H1 (cell line): Measurements from ENCODE around the gene KLHL8. TPM values are rescaled to one million over a fixed set of nuclear protein-coding genes. Genes with fewer than 3 reads are reported as not detected.

Experiments used
- CTCF ChIA-PET: fragments of 300-600 bp; sonication (Branson Sonifier 250); formaldehyde crosslinking; loops from one replicate; lab custom pipeline; 2021; ENCODE audit not compliant: partially characterized antibody; lab: Charles Lee
- POLR2A ChIA-PET: fragments of 300-600 bp; sonication (Branson Sonifier 250); formaldehyde crosslinking; loops from one replicate; lab custom pipeline; 2021; ENCODE audit warnings: inconsistent platforms; ENCODE audit not compliant: partially characterized antibody; lab: Charles Lee
- DNase-seq, 2 experiments: peaks; one replicate each; pipeline versions ENCODE4 v3.0.0 to v3.0.0-alpha.2; 2010 to 2022; ENCODE audit warnings: low spot score in 2 of 2, low read depth in 1 of 2, mixed read lengths in 1 of 2
- FAIRE-seq: peaks from 2 replicates; lab custom pipeline; 2011; peaks lifted over from hg19 to GRCh38; lab: Jason Lieb, UNC
- H2AFZ ChIP-seq: 2 replicates; pipeline ENCODE4 v1.8.1; 2012; ENCODE audit warnings: low read length, inconsistent platforms
- H2AK5ac ChIP-seq: 2 replicates; pipeline ENCODE4 v1.6.1; 2013; ENCODE audit warnings: low read depth, low read length
- H2BK120ac ChIP-seq: replicated peaks from 2 replicates; pipeline ENCODE3; 2013; ENCODE audit warnings: low read depth, low read length, inconsistent platforms
- H2BK12ac ChIP-seq: 2 replicates; pipeline ENCODE4 v1.6.1; 2013; ENCODE audit warnings: low read depth, low read length
- H2BK15ac ChIP-seq: 2 replicates; pipeline ENCODE4 v1.6.1; 2013; ENCODE audit warnings: low read length
- H2BK20ac ChIP-seq: 2 replicates; pipeline ENCODE4 v1.6.1; 2013; ENCODE audit warnings: low read length
- H2BK5ac ChIP-seq: 2 replicates; pipeline ENCODE4 v1.6.1; 2013; ENCODE audit warnings: low read depth, low read length
- H3K14ac ChIP-seq: 2 replicates; pipeline ENCODE4 v1.6.1; 2013; ENCODE audit warnings: inconsistent platforms; ENCODE audit not compliant: insufficient read length
- H3K18ac ChIP-seq: 2 replicates; pipeline ENCODE4 v1.6.1; 2013; ENCODE audit warnings: low read length; ENCODE audit errors: extremely low read depth
- H3K23ac ChIP-seq: 2 replicates; pipeline ENCODE4 v1.6.1; 2013; ENCODE audit warnings: inconsistent platforms; ENCODE audit not compliant: insufficient read length
- H3K23me2 ChIP-seq: 2 replicates; pipeline ENCODE4 v1.6.1; 2013; ENCODE audit warnings: low read depth, low read length
- H3K27ac ChIP-seq: 2 replicates; pipeline ENCODE4 v1.6.1; 2011; ENCODE audit warnings: low read depth, low read length, inconsistent platforms
- H3K27me3 ChIP-seq, 4 experiments: replicated peaks in 1 of 4; 1 replicate in 1 of 4; 2 replicates in 3 of 4; pipeline versions ENCODE4 v1.6.1 to v1.8.1; 2011 to 2013; ENCODE audit warnings: low read length in 3 of 4, mild to moderate bottlenecking in 3 of 4, inconsistent platforms in 2 of 4, mixed read lengths in 2 of 4, moderate library complexity in 1 of 4; ENCODE audit not compliant: control insufficient read depth in 3 of 4, insufficient read depth in 3 of 4; ENCODE audit errors: extremely low read depth in 1 of 4
- H3K36me3 ChIP-seq, 4 experiments: 2 replicates each; pipeline versions ENCODE4 v1.6.1 to v1.8.1; 2011 to 2013; ENCODE audit warnings: mild to moderate bottlenecking in 4 of 4, low read length in 3 of 4, moderate library complexity in 2 of 4, control low read depth in 1 of 4, inconsistent platforms in 1 of 4; ENCODE audit not compliant: insufficient read depth in 4 of 4, control insufficient read depth in 2 of 4
- H3K4ac ChIP-seq: replicated peaks from 2 replicates; pipeline ENCODE3; 2013; ENCODE audit warnings: low read length, low read depth, mixed read lengths, inconsistent platforms; ENCODE audit not compliant: insufficient read length
- H3K4me1 ChIP-seq, 4 experiments: replicated peaks in 1 of 4; 1 replicate in 1 of 4; 2 replicates in 3 of 4; pipeline versions ENCODE4 v1.6.1 to v1.8.1; 2011 to 2013; ENCODE audit warnings: low read length in 3 of 4, inconsistent platforms in 2 of 4, mixed read lengths in 1 of 4; ENCODE audit not compliant: insufficient read depth in 4 of 4, control insufficient read depth in 3 of 4
- H3K4me2 ChIP-seq, 2 experiments: 2 replicates each; pipeline versions ENCODE4 v1.6.1 to v1.8.1; 2011 to 2013; ENCODE audit warnings: low read depth in 2 of 2, low read length in 2 of 2, control low read depth in 1 of 2, inconsistent platforms in 1 of 2, mild to moderate bottlenecking in 1 of 2; ENCODE audit not compliant: insufficient read depth in 1 of 2
- H3K4me3 ChIP-seq, 4 experiments: fragments of 200-600, 300-600 bp in 1 of 4; sonication (generic), shearing (Covaris generic), sonication (Bioruptor Twin) in 1 of 4; 2 replicates each; pipeline versions ENCODE4 v1.5.1 to v1.8.1; 2011 to 2016; ENCODE audit warnings: low read length in 4 of 4, low read depth in 3 of 4, control low read depth in 2 of 4, inconsistent platforms in 2 of 4, mild to moderate bottlenecking in 2 of 4, mixed read lengths in 1 of 4, moderate library complexity in 1 of 4; ENCODE audit not compliant: insufficient read depth in 2 of 4; ENCODE audit errors: extremely low read depth in 1 of 4
- H3K56ac ChIP-seq: replicated peaks from 2 replicates; pipeline ENCODE3; 2013; ENCODE audit warnings: low read depth, mild to moderate bottlenecking, mixed read lengths, low read length, inconsistent platforms; ENCODE audit not compliant: insufficient read length
- H3K79me1 ChIP-seq: 2 replicates; pipeline ENCODE4 v1.6.1; 2013; ENCODE audit warnings: low read depth, low read length, control low read depth
- H3K79me2 ChIP-seq, 2 experiments: 2 replicates each; pipeline versions ENCODE4 v1.6.1 to v1.8.1; 2012 to 2013; ENCODE audit warnings: low read length in 2 of 2, mild to moderate bottlenecking in 2 of 2, inconsistent platforms in 1 of 2; ENCODE audit not compliant: insufficient read depth in 2 of 2, control insufficient read depth in 1 of 2
- H3K9ac ChIP-seq, 4 experiments: replicated peaks in 1 of 4; 1 replicate in 1 of 4; 2 replicates in 3 of 4; pipeline versions ENCODE4 v1.6.1 to v1.8.1; 2011 to 2013; ENCODE audit warnings: low read depth in 3 of 4, low read length in 3 of 4, control low read depth in 2 of 4, mild to moderate bottlenecking in 2 of 4, moderate library complexity in 2 of 4, inconsistent platforms in 1 of 4; ENCODE audit errors: extremely low read depth in 1 of 4
- H3K9me3 ChIP-seq, 2 experiments: 2 replicates each; pipeline versions ENCODE4 v1.6.1 to v1.8.1; 2012 to 2013; ENCODE audit warnings: mild to moderate bottlenecking in 2 of 2, moderate library complexity in 2 of 2, control low read depth in 1 of 2, inconsistent platforms in 1 of 2, low read depth in 1 of 2, low read length in 1 of 2, mixed read lengths in 1 of 2; ENCODE audit not compliant: insufficient read depth in 2 of 2
- H4K20me1 ChIP-seq, 2 experiments: replicated peaks in 1 of 2; 2 replicates each; pipeline versions ENCODE3 to v1.8.1; 2011 to 2013; ENCODE audit warnings: inconsistent platforms in 2 of 2, low read length in 2 of 2, mild to moderate bottlenecking in 1 of 2; ENCODE audit not compliant: insufficient read depth in 2 of 2, control insufficient read depth in 1 of 2
- H4K5ac ChIP-seq: 2 replicates; pipeline ENCODE4 v1.6.1; 2013; ENCODE audit warnings: low read length, low read depth, mixed read lengths, inconsistent platforms; ENCODE audit not compliant: insufficient read length
- H4K8ac ChIP-seq: 2 replicates; pipeline ENCODE4 v1.8.0; 2013; ENCODE audit warnings: mild to moderate bottlenecking, moderate library complexity, low read length, inconsistent platforms; ENCODE audit not compliant: insufficient read depth; ENCODE audit errors: extremely low read depth
- H4K91ac ChIP-seq: replicated peaks from 2 replicates; pipeline ENCODE3; 2013; ENCODE audit warnings: low read length, mixed read lengths, inconsistent platforms; ENCODE audit not compliant: insufficient read length
- CBX5 ChIP-seq: fragments of 300-800, 300-1000 bp; sonication (generic); IDR thresholded peaks from 2 replicates; pipeline ENCODE4 v1.7.1; 2016; ENCODE audit warnings: antibody characterized with exemption, low read length, low read depth
- HDAC2 ChIP-seq, 2 experiments: fragments of 300-600 bp in 1 of 2; sonication (generic) in 1 of 2; IDR thresholded peaks; 2 replicates each; pipeline ENCODE4 v1.6.1; 2011 to 2012; ENCODE audit warnings: low read depth in 2 of 2, low read length in 2 of 2, mild to moderate bottlenecking in 2 of 2, moderate library complexity in 2 of 2, borderline replicate concordance in 1 of 2, inconsistent platforms in 1 of 2
- HDAC6 ChIP-seq: IDR thresholded peaks from one replicate; pipeline ENCODE4 v1.7.1; 2012; ENCODE audit warnings: low read depth, mild to moderate bottlenecking, inconsistent platforms, low read length, moderate library complexity
- MAFK ChIP-seq: IDR thresholded peaks from 2 replicates; pipeline ENCODE4 v1.6.1; 2012; ENCODE audit warnings: low read depth, mild to moderate bottlenecking, improper control_type of control experiment, low read length
- POLR2AphosphoS5 ChIP-seq: IDR thresholded peaks from 2 replicates; pipeline ENCODE4 v1.6.1; 2011; ENCODE audit warnings: low read depth, low read length
- RBBP5 ChIP-seq: IDR thresholded peaks from 2 replicates; pipeline ENCODE4 v1.7.1; 2012; ENCODE audit warnings: low read depth, mild to moderate bottlenecking, inconsistent platforms, low read length, moderate library complexity, borderline replicate concordance
- TEAD4 ChIP-seq: IDR thresholded peaks from 2 replicates; pipeline ENCODE4 v1.6.1; 2012; ENCODE audit warnings: low read depth, low read length, inconsistent platforms, mixed read lengths
- USF2 ChIP-seq: IDR thresholded peaks from 2 replicates; pipeline ENCODE4 v1.6.1; 2011; ENCODE audit warnings: low read length, improper control_type of control experiment
- WGBS, 2 experiments: shearing (Covaris generic) in 1 of 2; methylation state at CpG; one replicate each; pipeline versions ENCODE4 v1.1.6 to v1.1.7; 2013 to 2015; ENCODE audit warnings: low lambda C conversion rate in 2 of 2, mixed read lengths in 2 of 2, inconsistent platforms in 1 of 2, low coverage in 1 of 2, missing lambda C conversion rate in 1 of 2; ENCODE audit not compliant: insufficient replicate concordance in 2 of 2, insufficient coverage in 1 of 2, insufficient read length in 1 of 2; ENCODE audit errors: extremely low coverage in 1 of 2, missing lambda C conversion rate in 1 of 2; 5-methylcytosine and 5-hydroxymethylcytosine counted together
- polyA plus RNA-seq, 7 experiments: library from polyadenylated mRNA; depleted of rRNA in 3 of 7; stranded (reverse) in 5 of 7; unstranded in 2 of 7; fragments of >200 nt in 5 of 7; fragments of 200-250 nt in 2 of 7; gene quantifications; 1 replicate in 5 of 7; 2 replicates in 1 of 7; 4 replicates in 1 of 7; pipeline versions ENCODE4 v1.2.1 to v1.2.3, GENCODE V29; 2011 to 2013; ENCODE audit warnings: missing spikeins in 2 of 7, mixed read lengths in 2 of 7
- total RNA-seq: library from RNA; stranded (reverse); fragmentation: NEBNext Ultra II Directional; extraction: Animal tissue kit (Norgen Biotek cat#: 25700); gene quantifications from 2 replicates; pipeline ENCODE4 v1.2.1, GENCODE V29; 2021

The KLHL8 gene
- total and polyA plus RNA-seq, 2 of the 8 experiments (the other 6 are each of a cell fraction or from before 2014, with no cell fraction given): 0.94 to 8.1 TPM

- Histone ChIP-seq H4K91ac (no peak overlapping the region), H4K5ac (no peak overlapping the region), H3K27me3 (no peaks in the 10 kb centered on the region), H3K18ac (no peak overlapping the region), H4K8ac (no peak overlapping the region), H2BK5ac (no peak overlapping the region; the same call in 1 of the 2 replicates), H2BK12ac (no peak overlapping the region), H3K4me1 (peaks cover 0 to 5% (median 2%) of the 10 kb centered on the region in 4 experiments; a peak in 4 of 7 replicates), H3K9me3 (no peaks in the 10 kb centered on the region), H3K9ac (no peak overlapping the region), H3K27ac (no peak overlapping the region), H2BK20ac (no peak overlapping the region), H3K4me3 (no peak overlapping the region), H2BK120ac (no peak overlapping the region), H3K23ac (no peak overlapping the region), H2AK5ac (no peak overlapping the region), H3K36me3 (peaks cover 6 to 43% (median 18%) of the 10 kb centered on the region in 4 experiments), H2AFZ (no peak overlapping the region), H4K20me1 (peaks cover 1 to 3% of the 10 kb centered on the region in 2 experiments), H3K79me1 (no peaks in the 10 kb centered on the region; the same call in 1 of the 2 replicates), H2BK15ac (no peak overlapping the region)
- FAIRE-seq: no peak
- CTCF ChIA-PET: interaction anchor here (1.2 to 3.2 kb wide), 7 partner anchors 14 to 195 kb away, joined by 3 to 17 read pairs (median 6); no protein-coding TSS in a partner anchor
- TF ChIP-seq MAFK (no peak), RBBP5 (no peak), TEAD4 (no peak), USF2 (no peak), POLR2AphosphoS5 (no peak), HDAC2 (IDR thresholded peaks at IDR 0.05; ENCODE audit: borderline replicate concordance in 1 of 2, low read depth in 2 of 2, low read length in 2 of 2) (no peak), HDAC6 (no peak), CBX5 (no peak)
- TF ChIP-seq, all 59 proteins: peak for 0
- 91% methylated on average over 1 of the region's 1 CpG; no CpG with 5 or more reads in 1 of the 2 experiments for WGBS, 2 experiments
- Histone ChIP-seq H3K23me2 (no peaks in the 10 kb centered on the region; the same call in 1 of the 2 replicates), H3K56ac (no peak overlapping the region), H3K4ac (no peak overlapping the region), H3K4me2 (no peak overlapping the region), H3K79me2 (peaks cover 0 to 16% of the 10 kb centered on the region in 2 experiments; a peak in 2 of 4 replicates), H3K14ac (no peak overlapping the region)
- DNase-seq: no peak
- POLR2A ChIA-PET: interaction anchor here (1.4 kb wide), 1 partner anchor 174 kb away, joined by 4 read pairs; no protein-coding TSS in a partner anchor
These were observed 102.0 kb downstream of the KLHL8 start for GRCh38 chr4:87118421-87118820.
